GM12874 (cell line): ENCODE results near the gene COPZ1.

Experiments used
- CTCF ChIP-seq: IDR thresholded peaks from 2 replicates; pipeline ENCODE4 v1.5.1; 2011; ENCODE audit warnings: low read depth, mild to moderate bottlenecking, control low read depth, low read length, moderate library complexity; ENCODE audit not compliant: insufficient read depth

Gene COPZ1

GRCh38 chr12:54379398-54380201, 54.7 kb downstream of the COPZ1 start:
- TF ChIP-seq CTCF, result peak; percentile 100

GRCh38 chr12:54381136-54381535, 56.2 kb downstream of the COPZ1 start:
- no peak for TF ChIP-seq CTCF

- TF ChIP-seq CTCF, result no peak
Observed at GRCh38 chr12:54383041-54383609, 58.2 kb downstream of the COPZ1 start.

GRCh38 chr12:54384591-54385041, 59.7 kb downstream of the COPZ1 start, which contains the start of gene ZNF385A:
TSS of gene ZNF385A (minus strand) at chr12:54384733. CDS start at chr12:54384514, 219 bp downstream.
- no peak for TF ChIP-seq CTCF

- TF ChIP-seq CTCF, result no peak
Observed at GRCh38 chr12:54385251-54385914, 60.5 kb downstream of the COPZ1 start.

GRCh38 chr12:54386403-54387113, 61.6 kb downstream of the COPZ1 start:
- no peak for TF ChIP-seq CTCF

GRCh38 chr12:54387114-54387467, 62.2 kb downstream of the COPZ1 start:
- TF ChIP-seq CTCF, result no peak
